ENCODE data around the gene BIK. TPM values are rescaled to one million over a fixed set of nuclear protein-coding genes. Genes with fewer than 3 reads are reported as not detected.

The BIK gene
- total RNA-seq, 1 donor from 2014 or later: 0.87 TPM

GRCh38 chr22:43171019-43171491, 60.5 kb downstream of the BIK start:
- Histone ChIP-seq H3K27me3 (no peaks in the 10 kb centered on the region), H3K36me3 (peaks cover 55% of the 10 kb centered on the region), H3K4me3 (no peak overlapping the region), H3K4me1 (no peaks in the 10 kb centered on the region), H3K9me3 (no peaks in the 10 kb centered on the region), H3K27ac (no peak overlapping the region)
- DNase-seq: no peak
- no peak for TF ChIP-seq CTCF (IDR thresholded peaks at IDR 0.05)
- no peak for ATAC-seq
- intact Hi-C loops (cut with DNase I): no loop called here

GRCh38 chr22:43171607-43172006, 61.1 kb downstream of the BIK start:
- no peak for TF ChIP-seq CTCF (IDR thresholded peaks at IDR 0.05)
- Histone ChIP-seq H3K4me1 (no peaks in the 10 kb centered on the region), H3K36me3 (peaks cover 58% of the 10 kb centered on the region), H3K4me3 (no peak overlapping the region), H3K9me3 (no peaks in the 10 kb centered on the region), H3K27me3 (no peaks in the 10 kb centered on the region), H3K27ac (no peak overlapping the region)
- DNase-seq (no peak), ATAC-seq (no peak)
- intact Hi-C loops (cut with DNase I): no loop called here

GRCh38 chr22:43172191-43172590, 61.6 kb downstream of the BIK start:
- no peak for DNase-seq
- H3K4me3 ChIP-seq: no peak overlapping the region
- no peaks in the 10 kb centered on the region for H3K4me1 ChIP-seq
- H3K36me3 ChIP-seq: peaks cover 58% of the 10 kb centered on the region
- no peak for TF ChIP-seq CTCF (IDR thresholded peaks at IDR 0.05)
- no peaks in the 10 kb centered on the region for H3K9me3 ChIP-seq
- ATAC-seq: no peak
- H3K27ac ChIP-seq: no peak overlapping the region
- intact Hi-C loops (cut with DNase I): no loop called here
- no peaks in the 10 kb centered on the region for H3K27me3 ChIP-seq

GRCh38 chr22:43173566-43173965, 63.0 kb downstream of the BIK start:
- no peak overlapping the region for H3K4me3 ChIP-seq
- DNase-seq (no peak), ATAC-seq (no peak)
- intact Hi-C loops (cut with DNase I): no loop called here
- no peak overlapping the region for H3K27ac ChIP-seq
- peaks cover 52% of the 10 kb centered on the region for H3K36me3 ChIP-seq
- no peaks in the 10 kb centered on the region for H3K4me1 ChIP-seq
- TF ChIP-seq CTCF (IDR thresholded peaks at IDR 0.05): no peak
- no peaks in the 10 kb centered on the region for H3K27me3 ChIP-seq
- no peaks in the 10 kb centered on the region for H3K9me3 ChIP-seq

GRCh38 chr22:43173976-43174720, 63.6 kb downstream of the BIK start:
- intact Hi-C loops (cut with DNase I): no loop called here

More at GRCh38 chr22:43173976-43174720, 63.6 kb downstream of the BIK start:
- no peak overlapping the region for H3K27ac ChIP-seq
- peaks cover 55% of the 10 kb centered on the region for H3K36me3 ChIP-seq
- no peaks in the 10 kb centered on the region for H3K27me3 ChIP-seq
- ATAC-seq: no peak
- no peaks in the 10 kb centered on the region for H3K9me3 ChIP-seq
- no peaks in the 10 kb centered on the region for H3K4me1 ChIP-seq
- H3K4me3 ChIP-seq: no peak overlapping the region
- no peak for TF ChIP-seq CTCF (IDR thresholded peaks at IDR 0.05)
- DNase-seq: no peak
